HG03342 (cell line): ENCODE data around the gene ARMH4.

Experiments used
- ATAC-seq: cut with Tn5 transposase; IDR thresholded peaks from one replicate; pipeline ENCODE4 v1.9.1; 2021; ENCODE audit warnings: mild to moderate bottlenecking, moderate library complexity; ENCODE audit not compliant: unreplicated experiment

The ARMH4 gene

GRCh38 chr14:58152014-58152857, at the start of gene ARMH4:
ARMH4 (minus strand) TSS chr14:58152213; CDS start chr14:58139358, 12,855 bp downstream.
- ATAC-seq = peak; percentile 91

DNA sequence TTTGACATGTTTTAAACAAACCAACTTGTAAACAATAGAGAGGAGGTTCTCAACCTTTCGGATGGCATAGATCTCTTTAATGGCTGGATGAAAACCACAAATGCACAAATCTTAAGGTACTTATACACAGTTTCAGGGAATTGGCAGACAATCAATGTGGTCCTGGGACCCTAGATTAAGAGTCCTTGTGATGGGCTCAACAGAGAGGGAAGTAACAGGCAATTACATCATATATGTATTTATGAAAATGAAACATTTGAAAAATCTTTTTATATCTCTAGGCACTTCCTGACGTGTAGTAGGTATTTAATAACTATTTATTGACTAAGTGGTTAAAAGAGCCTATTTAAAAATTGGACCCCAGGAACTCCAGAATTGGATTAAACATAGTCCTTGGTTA, 48.8 kb upstream of the ARMH4 start:
- no peak for ATAC-seq

- ATAC-seq = peak; percentile 17
Measured at GRCh38 chr14:58200480-58200841, 48.4 kb upstream of the ARMH4 start.

GRCh38 chr14:58199726-58200479, 47.9 kb upstream of the ARMH4 start, which contains the start of gene ACTR10:
ACTR10 (plus strand) TSS chr14:58200149; CDS start chr14:58200218, 69 bp downstream.
- peak; percentile 90 for ATAC-seq

GRCh38 chr14:58198086-58198485, 46.1 kb upstream of the ARMH4 start:
- no peak for ATAC-seq

- ATAC-seq = no peak
Measured at GRCh38 chr14:58196198-58196597, 44.2 kb upstream of the ARMH4 start.

DNA sequence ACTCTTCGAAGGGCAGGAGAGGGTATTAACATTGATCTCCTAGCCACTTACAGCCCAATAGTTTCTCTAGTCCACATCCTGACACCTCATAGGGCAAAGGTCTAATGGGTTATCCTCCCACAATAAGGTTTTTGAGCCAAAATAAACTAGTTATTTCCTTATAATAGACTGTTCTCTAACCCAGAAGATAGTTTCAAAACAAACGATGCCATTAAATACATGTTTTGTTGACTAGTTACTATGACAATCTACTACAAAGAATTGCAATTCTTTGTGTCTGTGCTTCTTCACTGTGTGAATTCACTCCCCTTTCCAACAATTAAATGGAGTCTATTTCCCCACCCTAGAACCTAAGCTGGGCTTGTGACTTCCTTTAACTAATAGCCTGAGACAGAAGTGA, 41.5 kb upstream of the ARMH4 start:
- no peak for ATAC-seq

DNA sequence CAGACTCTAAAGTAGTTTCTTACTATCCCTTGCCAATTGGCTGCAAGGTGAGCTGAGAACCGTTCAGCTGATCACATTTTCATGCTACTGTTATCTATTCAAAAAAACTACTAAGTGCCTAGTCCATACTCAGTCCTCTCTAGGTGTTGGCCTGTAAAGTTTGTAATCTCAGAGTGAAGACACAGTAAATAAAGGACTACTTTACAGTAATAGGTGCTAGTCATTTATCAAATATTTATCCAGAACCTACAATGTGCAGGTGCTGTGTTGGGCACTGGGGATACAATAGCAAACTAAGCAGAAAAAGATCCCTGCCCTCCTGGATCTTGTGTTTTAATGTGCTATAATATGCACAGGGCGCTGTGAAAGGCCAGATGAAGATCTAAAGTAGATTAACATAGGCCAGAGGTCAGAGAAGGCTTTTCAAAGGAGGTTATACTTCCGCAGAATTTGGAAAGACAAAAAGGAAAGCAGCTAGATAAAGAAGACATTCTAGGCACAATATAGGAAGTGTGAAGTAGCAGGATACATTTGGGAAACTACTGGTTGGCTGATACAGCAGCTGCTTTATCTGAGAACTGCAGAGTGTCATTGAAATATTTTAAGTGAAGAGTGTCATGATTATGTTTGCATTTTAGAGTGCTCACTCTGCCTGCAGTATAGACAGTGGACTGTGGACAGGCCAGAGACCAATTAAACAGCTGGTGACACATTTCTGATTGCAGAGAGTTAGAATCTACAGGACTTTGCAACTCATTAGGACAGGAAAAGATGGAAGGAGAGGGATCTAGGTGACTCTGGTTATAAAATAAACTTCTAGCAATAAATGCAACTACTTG, 40.0 kb upstream of the ARMH4 start:
- no peak for ATAC-seq

GRCh38 chr14:58189176-58189575, 37.2 kb upstream of the ARMH4 start:
- ATAC-seq = no peak

DNA sequence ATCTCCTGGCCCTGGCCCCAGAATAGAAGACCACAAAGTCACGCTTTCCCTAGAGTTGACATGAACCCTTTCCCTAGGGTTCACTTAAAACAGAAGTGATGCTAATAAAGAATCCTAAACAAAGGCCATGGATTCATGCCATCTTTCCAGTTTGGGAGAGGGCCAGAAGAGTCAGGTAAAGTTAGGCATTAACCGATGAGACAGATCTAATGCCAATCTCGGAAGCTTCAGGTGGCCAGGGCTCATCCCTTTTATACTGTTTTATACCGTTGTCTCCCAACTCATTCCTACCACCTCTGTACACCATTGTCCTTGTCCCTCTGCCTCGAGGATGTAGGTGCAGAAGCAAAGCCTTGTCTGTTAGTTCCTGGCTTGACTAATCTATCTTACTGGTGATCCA, 25.1 kb upstream of the ARMH4 start:
- no peak for ATAC-seq

- ATAC-seq = peak; percentile 94
Measured at GRCh38 chr14:58171090-58171489, 19.1 kb upstream of the ARMH4 start.

DNA sequence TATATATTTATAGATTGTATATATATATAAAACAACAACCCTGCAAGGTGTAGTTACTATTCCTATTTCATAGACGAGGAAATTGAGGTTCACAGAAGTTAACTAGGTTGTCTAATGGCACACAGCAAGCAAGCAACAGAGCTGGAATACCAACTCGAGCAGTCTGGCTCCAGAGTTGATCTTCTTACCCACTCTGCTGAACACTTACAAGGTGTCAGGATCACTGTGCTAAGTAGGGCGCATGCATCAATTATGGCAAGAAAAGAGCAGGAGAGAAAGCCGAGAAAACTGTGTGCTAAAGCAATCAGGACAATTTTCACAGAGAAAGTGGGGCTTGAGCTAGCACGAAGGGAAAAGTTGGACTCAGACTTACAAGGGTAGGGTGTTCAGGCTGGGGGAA, 15.9 kb upstream of the ARMH4 start:
- ATAC-seq = no peak

DNA sequence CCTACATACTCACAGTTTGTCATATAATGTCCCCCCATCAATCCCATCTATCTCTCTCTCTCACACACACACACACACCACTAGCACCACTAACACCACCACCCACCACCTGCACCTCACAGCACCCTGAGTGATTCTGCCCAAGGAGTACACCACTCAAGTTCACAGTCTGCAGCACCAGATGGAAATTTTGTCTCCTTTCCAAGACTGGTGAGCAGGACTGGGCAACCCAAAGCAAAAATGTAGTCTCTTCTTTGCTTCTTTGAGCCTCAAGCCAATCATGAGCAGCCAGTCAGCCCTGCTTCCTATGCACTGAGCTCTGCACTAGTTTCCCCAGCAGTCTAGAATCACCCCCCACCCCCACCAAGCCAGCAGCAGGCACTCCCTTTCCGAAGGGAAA, 15.0 kb upstream of the ARMH4 start:
- ATAC-seq = no peak

GRCh38 chr14:58166005-58166983, 14.3 kb upstream of the ARMH4 start:
- no peak for ATAC-seq

- no peak for ATAC-seq
Measured at GRCh38 chr14:58160561-58160960, 8.5 kb upstream of the ARMH4 start.

GRCh38 chr14:58151133-58152013, 640 bp downstream of the ARMH4 start:
- ATAC-seq = peak; percentile 39

GRCh38 chr14:58150243-58150805, 1.7 kb downstream of the ARMH4 start:
- no peak for ATAC-seq

GRCh38 chr14:58149196-58149595, 2.8 kb downstream of the ARMH4 start:
- no peak for ATAC-seq

- ATAC-seq = no peak
Measured at GRCh38 chr14:58146399-58146798, 5.6 kb downstream of the ARMH4 start.
